Prostate gland (tissue), 2 donors: ENCODE data around the gene FCMR. TPM values are rescaled to one million over a fixed set of nuclear protein-coding genes. Genes with fewer than 3 reads are reported as not detected.

Experiments used
- DNase-seq: peaks from one replicate; pipeline ENCODE4 v3.0.0-alpha.2; 2019; ENCODE audit warnings: low spot score
- H3K27ac ChIP-seq, 2 donors: fragments of 200-600 bp; sonication (generic); 2 replicates each; pipeline ENCODE4 v1.5.1; 2017 to 2019
- H3K27me3 ChIP-seq: fragments of 200-600 bp; sonication (generic); replicated peaks from 2 replicates; pipeline ENCODE4 v1.5.1; 2019; ENCODE audit not compliant: insufficient read depth
- H3K36me3 ChIP-seq, 2 donors: fragments of 200-600 bp; sonication (generic); 1 replicate in 1 of 2; 2 replicates in 1 of 2; pipeline versions ENCODE4 v1.5.1 to v1.8.1; 2017 to 2019
- H3K4me1 ChIP-seq: fragments of 200-600 bp; sonication (generic); replicated peaks from 2 replicates; pipeline ENCODE4 v1.5.1; 2019
- H3K4me3 ChIP-seq, 2 donors: fragments of 200-600 bp; sonication (generic); 2 replicates each; pipeline ENCODE4 v1.5.1; 2017 to 2019
- H3K9me3 ChIP-seq: fragments of 200-600 bp; sonication (generic); 2 replicates; pipeline ENCODE4 v1.5.1; 2017
- POLR2A ChIP-seq: fragments of 450-650 bp; IDR thresholded peaks from one replicate; pipeline ENCODE4 v1.6.1; 2016; ENCODE audit warnings: antibody characterized with exemption, mild to moderate bottlenecking
- POLR2AphosphoS5 ChIP-seq: sonication (generic); formaldehyde crosslinking; IDR thresholded peaks from one replicate; pipeline ENCODE4 v1.6.1; 2017; ENCODE audit warnings: antibody characterized with exemption
- WGBS: methylation state at CpG from one replicate; pipeline ENCODE4 v1.1.5; 2018; 5-methylcytosine and 5-hydroxymethylcytosine counted together
- intact Hi-C: fragments of 100-400 bp; cut with DNase I; formaldehyde crosslinking; loops from one replicate; pipeline ENCODE4 v1.14.2; 2022
- total RNA-seq, 2 donors: library from RNA; depleted of rRNA; stranded (reverse); fragments of >200 nt; gene quantifications; one replicate each; pipeline ENCODE4 v1.1.0, GENCODE V29; 2016
- TF ChIP-seq, protein P1 (sequence below), 4 experiments: fragments of 200-600 bp in 2 of 4; fragments of 450-650 bp in 2 of 4; sonication (generic) in 2 of 4; IDR thresholded peaks; 1 replicate in 3 of 4; 2 replicates in 1 of 4; pipeline ENCODE4 v1.5.1; 2016 to 2019; ENCODE audit warnings: antibody characterized with exemption in 4 of 4, mild to moderate bottlenecking in 2 of 4, moderate library complexity in 2 of 4

FCMR gene
- total RNA-seq, 2 donors from 2014 or later, result 1.7 to 2.2 TPM

DNA sequence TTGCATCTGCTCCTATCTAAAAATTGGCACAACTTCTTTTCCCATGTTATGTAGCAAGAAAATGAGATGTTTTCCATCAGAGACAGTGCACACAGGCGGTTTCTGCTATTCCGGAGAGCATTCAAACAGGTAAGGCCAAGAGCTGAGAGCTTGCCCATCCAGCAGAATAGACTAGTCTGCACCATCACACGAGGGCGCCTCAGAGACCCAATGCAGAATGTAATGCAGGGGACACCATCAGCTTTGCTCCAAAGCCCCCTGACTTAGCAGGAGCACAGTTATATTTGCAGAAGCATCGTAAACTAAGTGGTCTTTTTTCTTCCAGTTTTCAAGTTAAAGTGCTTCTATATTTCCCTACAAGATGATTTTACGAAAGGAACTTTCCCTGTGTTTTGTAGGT, 19.8 kb downstream of the FCMR start:
- no peaks in the 10 kb centered on the region for H3K27me3 ChIP-seq
- H3K27ac ChIP-seq, result no peak overlapping the region
- no peak overlapping the region for H3K4me3 ChIP-seq
- no peaks in the 10 kb centered on the region for H3K4me1 ChIP-seq
- no peak for DNase-seq
- WGBS, result 87% methylated on average over 6 of the region's 6 CpGs
- no peaks in the 10 kb centered on the region for H3K9me3 ChIP-seq
- no peaks in the 10 kb centered on the region for H3K36me3 ChIP-seq
- intact Hi-C loops, result no loop called here
- TF ChIP-seq POLR2AphosphoS5 (no peak), POLR2A (no peak)
- TF ChIP-seq, protein P1, sequence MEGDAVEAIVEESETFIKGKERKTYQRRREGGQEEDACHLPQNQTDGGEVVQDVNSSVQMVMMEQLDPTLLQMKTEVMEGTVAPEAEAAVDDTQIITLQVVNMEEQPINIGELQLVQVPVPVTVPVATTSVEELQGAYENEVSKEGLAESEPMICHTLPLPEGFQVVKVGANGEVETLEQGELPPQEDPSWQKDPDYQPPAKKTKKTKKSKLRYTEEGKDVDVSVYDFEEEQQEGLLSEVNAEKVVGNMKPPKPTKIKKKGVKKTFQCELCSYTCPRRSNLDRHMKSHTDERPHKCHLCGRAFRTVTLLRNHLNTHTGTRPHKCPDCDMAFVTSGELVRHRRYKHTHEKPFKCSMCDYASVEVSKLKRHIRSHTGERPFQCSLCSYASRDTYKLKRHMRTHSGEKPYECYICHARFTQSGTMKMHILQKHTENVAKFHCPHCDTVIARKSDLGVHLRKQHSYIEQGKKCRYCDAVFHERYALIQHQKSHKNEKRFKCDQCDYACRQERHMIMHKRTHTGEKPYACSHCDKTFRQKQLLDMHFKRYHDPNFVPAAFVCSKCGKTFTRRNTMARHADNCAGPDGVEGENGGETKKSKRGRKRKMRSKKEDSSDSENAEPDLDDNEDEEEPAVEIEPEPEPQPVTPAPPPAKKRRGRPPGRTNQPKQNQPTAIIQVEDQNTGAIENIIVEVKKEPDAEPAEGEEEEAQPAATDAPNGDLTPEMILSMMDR (IDR thresholded peaks at IDR 0.05), result no peak

DNA sequence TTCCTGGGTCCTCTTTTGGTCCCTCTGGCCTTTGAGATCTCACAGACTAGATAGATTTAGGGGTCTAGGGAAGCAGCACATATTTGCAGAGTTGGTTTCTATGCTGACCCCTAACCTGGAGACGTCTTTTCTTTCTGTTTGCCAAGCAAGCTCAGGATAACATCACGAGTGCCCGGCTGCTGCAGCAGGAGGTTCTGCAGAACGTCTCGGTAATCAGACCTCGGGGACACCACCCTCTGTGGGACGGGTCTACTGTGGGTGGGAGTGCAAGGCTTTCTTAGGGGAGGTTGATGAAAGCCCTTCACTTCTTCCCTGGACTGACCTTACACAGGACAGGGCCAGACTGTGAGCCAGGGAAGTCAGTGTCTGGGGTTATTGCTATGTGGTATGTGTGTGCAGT, 21.6 kb downstream of the FCMR start:
- Histone ChIP-seq H3K4me1 (no peaks in the 10 kb centered on the region), H3K9me3 (no peaks in the 10 kb centered on the region), H3K27ac (no peak overlapping the region), H3K27me3 (no peaks in the 10 kb centered on the region), H3K4me3 (no peak overlapping the region), H3K36me3 (no peaks in the 10 kb centered on the region)
- TF ChIP-seq, protein P1 (IDR thresholded peaks at IDR 0.05), result no peak
- no peak for TF ChIP-seq POLR2A
- no peak for DNase-seq
- intact Hi-C loops, result no loop called here
- 95% methylated on average over 7 of the region's 7 CpGs for WGBS

DNA sequence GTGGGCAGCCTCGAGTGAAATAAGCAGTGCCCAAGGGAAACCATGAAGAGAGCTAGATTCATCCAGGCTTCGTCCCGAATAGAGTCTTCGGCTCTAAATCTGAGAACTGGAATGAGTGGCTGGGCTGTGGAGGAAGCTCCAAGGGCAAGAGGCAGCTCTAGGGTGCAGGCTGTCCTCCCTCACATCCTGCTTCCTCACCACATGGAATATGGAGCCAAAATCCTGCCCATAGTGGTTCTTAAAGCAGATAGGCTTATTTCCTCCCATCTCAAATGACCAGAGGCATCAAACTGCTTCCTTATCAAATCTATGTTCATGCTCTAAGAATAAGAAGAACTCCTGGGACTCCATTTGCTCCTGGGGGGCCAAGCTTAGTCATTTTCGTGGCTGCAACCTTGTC, 22.0 kb downstream of the FCMR start:
- no peak for DNase-seq
- H3K27me3 ChIP-seq, result no peaks in the 10 kb centered on the region
- H3K27ac ChIP-seq, result no peak overlapping the region
- no peak overlapping the region for H3K4me3 ChIP-seq
- TF ChIP-seq POLR2AphosphoS5 (no peak), POLR2A (no peak)
- TF ChIP-seq, protein P1 (IDR thresholded peaks at IDR 0.05), result no peak
- H3K36me3 ChIP-seq, result no peaks in the 10 kb centered on the region
- intact Hi-C loops, result no loop called here
- 75% methylated on average over 5 of the region's 5 CpGs for WGBS
- H3K9me3 ChIP-seq, result no peaks in the 10 kb centered on the region
- H3K4me1 ChIP-seq, result no peaks in the 10 kb centered on the region

DNA sequence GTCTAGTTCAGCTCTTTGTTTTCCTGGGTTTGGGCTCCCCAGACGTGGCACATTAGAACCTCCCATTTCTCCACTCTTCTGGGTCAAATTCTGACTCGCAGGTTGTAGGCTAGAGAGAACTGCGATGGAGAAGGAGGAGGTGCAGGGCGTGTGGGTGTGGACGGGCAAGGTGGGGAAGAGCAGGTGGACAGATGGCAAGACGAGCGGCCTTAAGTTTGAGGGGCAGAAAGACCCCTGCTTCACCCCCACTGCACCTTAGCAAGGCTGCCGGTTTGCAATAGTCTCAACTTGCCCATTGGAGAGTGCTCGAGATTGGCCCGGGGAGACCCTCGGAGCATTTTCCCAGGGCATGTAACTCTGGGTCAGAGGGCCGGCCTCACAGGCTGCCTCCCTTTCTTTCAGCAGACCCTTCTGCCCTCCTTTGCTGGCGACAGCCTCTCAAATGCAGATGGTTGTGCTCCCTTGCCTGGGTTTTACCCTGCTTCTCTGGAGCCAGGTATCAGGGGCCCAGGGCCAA, 22.8 kb downstream of the FCMR start:
- no peaks in the 10 kb centered on the region for H3K9me3 ChIP-seq
- H3K27me3 ChIP-seq, result no peaks in the 10 kb centered on the region
- no peak for DNase-seq
- no peak overlapping the region for H3K27ac ChIP-seq
- TF ChIP-seq, protein P1 (IDR thresholded peaks at IDR 0.05), result no peak
- TF ChIP-seq POLR2AphosphoS5 (no peak), POLR2A (no peak)
- no peaks in the 10 kb centered on the region for H3K4me1 ChIP-seq
- no peaks in the 10 kb centered on the region for H3K36me3 ChIP-seq
- WGBS, result 89% methylated on average over 13 of the region's 13 CpGs
- intact Hi-C loops, result no loop called here
- no peak overlapping the region for H3K4me3 ChIP-seq

DNA sequence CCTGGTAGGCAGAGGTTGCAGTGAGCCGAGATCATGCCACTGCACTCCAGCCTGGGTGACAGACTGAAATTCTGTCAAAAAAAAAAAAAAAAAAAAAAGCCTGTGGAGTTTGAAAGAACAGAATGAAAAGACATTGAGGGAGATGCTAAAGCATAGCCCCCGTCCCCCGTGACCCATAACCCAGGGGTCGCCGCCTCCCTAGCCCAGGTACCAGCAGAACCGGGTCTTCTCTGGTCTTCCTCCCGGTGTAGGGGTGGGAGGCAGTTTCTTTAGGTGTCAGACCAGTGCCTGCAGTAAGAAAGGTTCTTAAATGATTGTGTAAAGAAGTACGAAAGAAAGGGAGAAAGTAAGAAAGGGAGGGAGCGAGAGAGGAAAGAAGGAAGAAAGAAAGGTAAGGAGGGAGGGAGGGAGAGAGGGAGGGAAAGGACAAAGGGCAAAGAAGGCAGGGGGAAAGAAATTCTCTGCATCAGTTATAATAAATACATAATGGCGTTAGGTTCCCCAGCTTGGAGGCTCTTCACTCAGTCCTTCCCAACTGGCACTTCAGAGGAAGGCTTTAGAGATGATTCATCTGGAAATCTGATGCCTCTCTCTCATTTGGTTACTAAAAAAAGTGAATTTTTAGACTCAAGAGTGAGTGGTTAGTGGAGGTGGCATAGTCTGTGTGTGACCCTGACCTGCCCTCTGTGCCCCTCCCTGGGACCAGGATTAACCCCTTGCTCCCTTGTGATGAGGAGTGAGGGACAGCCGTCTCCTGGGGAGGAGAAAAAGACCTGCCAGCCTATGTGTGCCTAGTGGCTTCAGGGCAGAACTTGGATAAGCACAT, 23.4 kb downstream of the FCMR start:
- DNase-seq, result no peak
- H3K27me3 ChIP-seq, result no peaks in the 10 kb centered on the region
- no peak overlapping the region for H3K4me3 ChIP-seq
- H3K4me1 ChIP-seq, result no peaks in the 10 kb centered on the region
- intact Hi-C loops, result no loop called here
- no peaks in the 10 kb centered on the region for H3K9me3 ChIP-seq
- 71% methylated on average over 11 of the region's 11 CpGs for WGBS
- no peak overlapping the region for H3K27ac ChIP-seq
- no peaks in the 10 kb centered on the region for H3K36me3 ChIP-seq
- no peak for TF ChIP-seq POLR2AphosphoS5
- TF ChIP-seq, protein P1 (IDR thresholded peaks at IDR 0.05), result no peak
- TF ChIP-seq POLR2A, result no peak
